Epithelial cell of esophagus (primary cell): Measurements from ENCODE around the gene C10orf105.

Source experiments
- DNase-seq: peaks from one replicate; pipeline ENCODE4 v3.0.0; 2010; ENCODE audit warnings: low read depth
- H3K4me3 ChIP-seq: 2 replicates; pipeline ENCODE4 v1.5.1; 2011; ENCODE audit warnings: mild to moderate bottlenecking, low read length, control low read depth
- CTCF ChIP-seq: IDR thresholded peaks from 2 replicates; pipeline ENCODE4 v1.5.1; 2011; ENCODE audit warnings: low read depth, mild to moderate bottlenecking, low read length, control low read depth, inconsistent platforms; ENCODE audit not compliant: insufficient read depth; ENCODE audit errors: missing control alignments

C10orf105 gene

GRCh38 chr10:71722849-71723248, 3.3 kb upstream of the C10orf105 start:
- no peak for DNase-seq
- no peak overlapping the region for H3K4me3 ChIP-seq
- no peak for TF ChIP-seq CTCF

GRCh38 chr10:71721313-71721712, 1.7 kb upstream of the C10orf105 start:
- TF ChIP-seq CTCF = no peak
- DNase-seq = no peak
- H3K4me3 ChIP-seq = no peak overlapping the region

GRCh38 chr10:71720288-71720687, 710 bp upstream of the C10orf105 start:
- no peak for TF ChIP-seq CTCF
- no peak overlapping the region for H3K4me3 ChIP-seq
- DNase-seq = no peak

- TF ChIP-seq CTCF = no peak
- DNase-seq = no peak
- H3K4me3 ChIP-seq = no peak overlapping the region
These were observed 536 bp downstream of the C10orf105 start for GRCh38 chr10:71719042-71719441.

- no peak overlapping the region for H3K4me3 ChIP-seq
- no peak for DNase-seq
These were observed 1.3 kb downstream of the C10orf105 start for GRCh38 chr10:71718165-71718698.

GRCh38 chr10:71717551-71717951, 2.0 kb downstream of the C10orf105 start:
- no peak overlapping the region for H3K4me3 ChIP-seq
- no peak for DNase-seq
- no peak for TF ChIP-seq CTCF

More at GRCh38 chr10:71718165-71718698, 1.3 kb downstream of the C10orf105 start:
- no peak for TF ChIP-seq CTCF

GRCh38 chr10:71717056-71717455, 2.5 kb downstream of the C10orf105 start:
- DNase-seq = no peak
- no peak for TF ChIP-seq CTCF
- no peak overlapping the region for H3K4me3 ChIP-seq
